ENCODE data around the gene KIF7. TPM values are rescaled to one million over a fixed set of nuclear protein-coding genes. Genes with fewer than 3 reads are reported as not detected.

Gene KIF7
- total RNA-seq, 1 donor from 2014 or later, result 1.5 TPM

GRCh38 chr15:89669309-89669865 is 14.1 kb upstream of the KIF7 start:
- Histone ChIP-seq H3K4me3 (no peak overlapping the region), H3K27ac (no peak overlapping the region), H3K36me3 (no peaks in the 10 kb centered on the region), H3K4me1 (peaks cover 11% of the 10 kb centered on the region), H3K9me3 (no peaks in the 10 kb centered on the region), H3K27me3 (ENCODE audit: low read depth) (no peaks in the 10 kb centered on the region)
- DNase-seq, result no peak
- TF ChIP-seq, protein P1, sequence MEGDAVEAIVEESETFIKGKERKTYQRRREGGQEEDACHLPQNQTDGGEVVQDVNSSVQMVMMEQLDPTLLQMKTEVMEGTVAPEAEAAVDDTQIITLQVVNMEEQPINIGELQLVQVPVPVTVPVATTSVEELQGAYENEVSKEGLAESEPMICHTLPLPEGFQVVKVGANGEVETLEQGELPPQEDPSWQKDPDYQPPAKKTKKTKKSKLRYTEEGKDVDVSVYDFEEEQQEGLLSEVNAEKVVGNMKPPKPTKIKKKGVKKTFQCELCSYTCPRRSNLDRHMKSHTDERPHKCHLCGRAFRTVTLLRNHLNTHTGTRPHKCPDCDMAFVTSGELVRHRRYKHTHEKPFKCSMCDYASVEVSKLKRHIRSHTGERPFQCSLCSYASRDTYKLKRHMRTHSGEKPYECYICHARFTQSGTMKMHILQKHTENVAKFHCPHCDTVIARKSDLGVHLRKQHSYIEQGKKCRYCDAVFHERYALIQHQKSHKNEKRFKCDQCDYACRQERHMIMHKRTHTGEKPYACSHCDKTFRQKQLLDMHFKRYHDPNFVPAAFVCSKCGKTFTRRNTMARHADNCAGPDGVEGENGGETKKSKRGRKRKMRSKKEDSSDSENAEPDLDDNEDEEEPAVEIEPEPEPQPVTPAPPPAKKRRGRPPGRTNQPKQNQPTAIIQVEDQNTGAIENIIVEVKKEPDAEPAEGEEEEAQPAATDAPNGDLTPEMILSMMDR (IDR thresholded peaks at IDR 0.05), result no peak
- intact Hi-C loops (cut with DNase I), result no loop called here
- ATAC-seq, result no peak

DNA sequence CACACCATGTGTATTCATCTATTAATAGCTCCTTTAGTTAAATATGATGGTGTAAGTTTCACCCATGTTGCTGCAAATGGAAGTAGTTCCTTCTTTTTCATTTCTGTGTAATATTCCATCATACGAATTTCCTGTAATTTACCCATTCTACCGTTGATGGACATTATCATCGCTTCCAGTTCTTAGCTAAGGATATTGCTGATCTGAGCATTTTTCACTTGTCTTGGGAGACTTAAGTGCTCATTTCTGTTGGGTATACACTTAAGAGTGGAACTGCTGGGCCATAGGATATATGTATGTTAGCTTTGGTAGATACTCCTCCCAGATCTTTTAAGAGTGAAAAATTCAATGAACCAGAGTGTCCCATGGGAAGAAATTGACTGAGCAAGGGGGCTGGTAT is 12.9 kb upstream of the KIF7 start:
- no peaks in the 10 kb centered on the region for H3K36me3 ChIP-seq
- no peak for ATAC-seq
- TF ChIP-seq, protein P1 (IDR thresholded peaks at IDR 0.05), result no peak
- H3K4me3 ChIP-seq, result no peak overlapping the region
- no peaks in the 10 kb centered on the region for H3K9me3 ChIP-seq
- intact Hi-C loops (cut with DNase I), result no loop called here
- no peak for DNase-seq
- H3K27ac ChIP-seq, result no peak overlapping the region
- no peaks in the 10 kb centered on the region for H3K27me3 ChIP-seq (ENCODE audit: low read depth)
- H3K4me1 ChIP-seq, result peaks cover 13% of the 10 kb centered on the region

- H3K4me3 ChIP-seq, result no peak overlapping the region
- intact Hi-C loops (cut with DNase I), result no loop called here
- peaks cover 18% of the 10 kb centered on the region for H3K4me1 ChIP-seq
- H3K36me3 ChIP-seq, result no peaks in the 10 kb centered on the region
- DNase-seq (no peak), ATAC-seq (no peak)
- no peaks in the 10 kb centered on the region for H3K27me3 ChIP-seq (ENCODE audit: low read depth)
- TF ChIP-seq, protein P1 (IDR thresholded peaks at IDR 0.05), result no peak
- no peaks in the 10 kb centered on the region for H3K9me3 ChIP-seq
- H3K27ac ChIP-seq, result no peak overlapping the region
Observed at GRCh38 chr15:89667706-89667960, 12.4 kb upstream of the KIF7 start.

DNA sequence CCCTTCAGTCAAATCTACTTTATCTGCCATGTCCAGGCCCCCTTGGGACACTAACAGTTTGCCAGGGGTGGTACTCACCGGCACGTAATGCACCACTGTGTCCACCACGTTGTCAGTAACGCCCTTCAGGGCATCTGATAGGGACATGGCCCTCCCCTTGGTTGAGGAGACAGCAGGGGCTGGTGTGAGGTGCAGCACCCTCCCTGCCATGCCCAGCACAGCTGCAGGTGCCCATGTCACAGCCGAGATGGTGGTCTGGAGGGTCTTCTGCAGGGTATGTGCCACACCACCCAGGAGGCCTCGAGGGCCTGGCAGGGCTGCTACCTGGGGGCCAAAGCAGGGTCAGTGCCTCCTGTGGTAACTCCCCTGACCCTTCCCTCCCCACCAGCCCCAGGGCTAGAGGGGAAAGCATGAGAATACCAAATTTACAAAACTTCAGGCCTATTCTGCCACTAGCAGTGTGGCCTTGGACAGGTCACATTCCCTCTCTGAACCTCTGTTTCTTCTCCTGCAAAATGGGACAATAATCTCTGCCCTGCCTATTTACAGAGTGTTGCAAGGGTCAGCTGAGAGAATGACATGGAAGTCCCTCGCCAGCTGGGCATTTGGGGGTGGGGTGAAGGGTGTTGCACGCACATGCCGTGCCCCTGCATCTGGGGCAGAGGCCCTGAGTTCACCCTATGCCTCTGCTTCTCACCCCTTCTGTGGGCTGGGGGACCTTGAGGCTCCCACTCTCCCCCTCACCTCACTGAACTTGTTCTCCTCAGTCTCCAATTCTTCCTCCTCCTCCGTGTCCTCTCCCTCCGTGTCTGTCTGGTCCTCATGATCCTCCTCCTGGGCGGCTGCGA is 11.8 kb upstream of the KIF7 start:
- Histone ChIP-seq H3K4me3 (no peak overlapping the region), H3K27ac (no peak overlapping the region), H3K4me1 (peaks cover 21% of the 10 kb centered on the region), H3K9me3 (no peaks in the 10 kb centered on the region), H3K27me3 (ENCODE audit: low read depth) (no peaks in the 10 kb centered on the region), H3K36me3 (no peaks in the 10 kb centered on the region)
- no peak for ATAC-seq
- TF ChIP-seq, protein P1 (IDR thresholded peaks at IDR 0.05), result no peak
- intact Hi-C loops (cut with DNase I), result no loop called here
- DNase-seq, result no peak

GRCh38 chr15:89666184-89666857 is 11.1 kb upstream of the KIF7 start:
- DNase-seq (no peak), ATAC-seq (peak; percentile 13 to 25)
- H3K4me3 ChIP-seq, result peak overlapping the region; percentile 57
- no peaks in the 10 kb centered on the region for H3K9me3 ChIP-seq
- TF ChIP-seq, protein P1 (IDR thresholded peaks at IDR 0.05), result no peak
- intact Hi-C loops (cut with DNase I), result no loop called here
- peak overlapping the region; percentile 84 for H3K27ac ChIP-seq
- H3K27me3 ChIP-seq (ENCODE audit: low read depth), result no peaks in the 10 kb centered on the region
- peaks cover 21% of the 10 kb centered on the region for H3K4me1 ChIP-seq
- no peaks in the 10 kb centered on the region for H3K36me3 ChIP-seq
